Fibroblast of the conjunctiva (primary cell): ENCODE results near the gene APBA2.

ENCODE experiments used
- DNase-seq: peaks from one replicate; pipeline ENCODE4 v3.0.0-alpha.2; 2010; ENCODE audit warnings: low read depth

APBA2 gene

GRCh38 chr15:28896951-28897350, 11.2 kb downstream of the APBA2 start:
- peak; percentile 57 for DNase-seq

GRCh38 chr15:28897861-28898585, 12.2 kb downstream of the APBA2 start:
- DNase-seq = no peak

- DNase-seq = no peak
Observed at GRCh38 chr15:28899061-28899738, 13.4 kb downstream of the APBA2 start.

DNA sequence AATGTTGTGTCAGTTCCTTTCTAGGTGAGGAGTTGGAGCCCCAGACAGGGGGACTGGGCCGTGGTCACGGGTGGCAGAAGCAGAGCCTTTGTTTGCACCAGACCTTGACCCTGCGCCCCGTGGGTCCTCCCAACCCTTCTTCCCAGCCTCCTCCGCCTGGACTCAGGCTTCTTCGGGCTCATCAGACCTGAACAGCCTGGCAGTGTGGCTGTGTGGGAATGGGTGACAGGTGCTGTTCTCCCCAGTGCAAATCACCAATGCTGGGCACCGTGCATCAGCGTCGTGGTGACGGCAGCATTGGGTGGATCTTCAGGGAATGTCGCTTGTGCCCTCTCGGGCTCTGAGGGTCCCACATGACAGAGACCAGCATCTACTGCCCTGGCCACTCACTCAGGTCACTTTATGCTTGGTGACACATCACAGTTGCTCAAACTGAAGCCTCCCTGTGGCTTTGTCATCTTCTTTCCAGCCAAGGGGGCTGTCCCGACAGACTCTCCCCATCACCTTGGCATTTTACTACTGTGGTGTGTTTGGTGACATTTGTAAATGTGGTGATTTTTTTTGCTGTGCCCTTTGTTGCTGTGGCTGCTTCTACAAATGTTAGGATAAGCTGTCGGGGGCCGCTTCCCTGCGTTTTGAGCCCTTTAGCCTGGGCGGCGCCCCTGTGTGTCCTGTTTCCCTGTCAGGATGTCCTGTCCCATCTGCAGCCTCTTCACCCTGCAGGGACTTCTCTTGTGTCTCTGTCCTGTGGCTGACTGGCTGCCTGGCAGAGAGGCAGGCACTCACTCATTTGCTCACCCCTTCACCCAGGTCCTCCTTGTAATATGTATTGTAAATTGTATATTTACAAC, 14.5 kb downstream of the APBA2 start:
- DNase-seq = no peak

DNA sequence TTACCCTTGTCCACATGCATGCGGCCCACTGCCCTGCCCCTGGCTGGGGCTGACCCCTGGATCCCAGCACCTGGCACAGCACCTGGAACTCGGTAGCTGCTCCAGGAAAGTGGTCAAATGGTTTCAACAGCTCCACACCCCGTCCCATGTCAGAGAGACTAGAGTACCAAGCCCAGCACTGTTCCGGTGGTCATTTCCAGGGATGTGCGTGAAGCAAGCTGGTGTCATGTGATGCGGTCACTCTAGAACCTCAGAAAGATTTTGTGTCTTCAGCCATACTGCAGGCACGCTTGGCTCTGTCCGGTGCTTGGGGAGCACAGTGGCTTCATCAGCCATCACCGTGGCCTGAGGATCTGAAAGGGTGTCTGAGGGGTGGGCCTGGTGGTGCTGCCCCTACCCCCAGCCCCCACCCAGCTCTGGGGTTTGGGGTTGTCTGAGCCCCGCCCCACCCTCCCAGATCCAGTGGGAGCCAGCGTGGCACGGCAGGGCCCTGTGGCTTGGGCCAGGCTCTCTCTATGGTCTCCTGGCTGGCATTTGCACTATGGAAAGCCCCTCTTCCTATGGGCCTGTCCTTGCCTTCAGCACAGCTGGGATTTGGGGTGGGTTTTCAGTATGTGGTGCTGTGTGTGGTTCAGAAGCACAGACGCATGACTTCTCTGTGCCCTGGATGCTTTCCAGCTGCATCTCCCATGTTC, 15.3 kb downstream of the APBA2 start:
- no peak for DNase-seq

DNA sequence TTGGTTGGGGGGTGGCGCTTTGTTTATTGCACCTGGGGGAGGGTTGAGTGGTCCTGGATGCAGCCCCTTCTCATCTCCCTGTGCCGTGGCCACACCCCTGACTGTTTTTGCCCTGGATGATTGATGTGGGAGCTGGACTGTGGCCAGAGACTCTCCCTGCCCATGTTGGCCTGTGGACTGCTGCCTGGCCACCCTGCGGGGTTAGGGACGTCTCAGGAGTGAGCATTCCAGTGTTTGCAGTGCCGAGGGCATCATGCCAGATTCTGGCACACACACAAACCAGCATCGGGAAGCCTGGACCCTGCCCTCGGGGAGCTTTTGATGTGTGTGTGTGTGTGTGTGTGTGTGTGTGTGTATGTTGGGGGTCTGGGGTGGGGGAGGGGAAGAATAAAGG, 15.8 kb downstream of the APBA2 start:
- no peak for DNase-seq

DNA sequence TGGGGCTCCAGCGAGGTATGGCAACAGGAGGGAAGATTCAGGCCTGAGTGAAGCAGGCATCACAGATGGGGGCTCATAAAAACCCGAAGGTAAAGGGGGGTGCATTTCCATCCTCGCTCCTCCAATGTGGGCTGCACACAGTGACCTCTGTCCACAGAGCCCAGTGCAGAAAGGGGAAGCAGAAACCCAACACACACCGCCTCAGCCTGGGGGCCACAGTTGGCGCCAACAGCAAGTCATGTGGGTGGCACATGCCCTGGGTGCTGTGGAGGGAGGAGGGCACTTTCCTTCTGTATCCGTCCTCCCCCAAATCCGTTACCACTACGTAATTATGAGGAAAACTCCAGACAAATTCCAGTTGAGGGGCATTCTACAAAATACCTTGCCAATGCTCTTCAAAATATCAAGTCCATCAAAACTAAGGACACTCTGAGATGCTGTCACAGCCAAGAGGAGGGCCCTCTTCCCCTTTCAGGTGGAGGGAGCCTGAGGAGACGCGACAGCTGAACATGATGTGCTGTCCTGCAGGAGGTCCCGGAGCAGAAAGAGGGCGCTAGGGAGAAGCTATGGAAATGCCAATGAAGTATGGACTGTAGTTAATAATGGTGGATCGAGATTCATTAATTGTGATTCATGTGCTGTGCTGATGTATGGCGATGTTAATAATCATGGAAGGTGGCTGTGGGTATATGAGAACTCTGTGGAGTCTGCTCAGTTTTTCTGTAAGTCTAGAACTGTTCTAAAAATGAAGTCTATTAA, 16.4 kb downstream of the APBA2 start:
- DNase-seq = no peak

DNA sequence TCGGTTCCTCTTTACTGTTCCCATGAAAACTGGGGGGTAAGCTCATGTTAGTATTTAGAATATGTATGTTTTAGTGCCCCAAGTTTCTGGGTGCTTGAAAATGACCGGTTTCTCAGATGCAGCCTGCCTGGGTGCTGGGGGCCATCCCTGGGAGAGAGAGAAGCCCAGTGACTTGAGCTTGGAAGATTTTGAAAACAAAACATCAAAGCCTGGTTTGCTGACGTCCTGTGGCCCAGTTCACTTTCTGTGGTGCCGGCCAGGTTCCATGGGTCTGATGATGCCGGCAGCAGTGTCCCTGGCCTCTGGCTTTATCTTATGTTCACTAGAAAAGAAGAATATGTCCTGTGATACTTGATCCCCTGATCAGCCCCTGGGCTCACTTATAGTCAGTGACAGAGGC, 17.1 kb downstream of the APBA2 start:
- DNase-seq = no peak

DNA sequence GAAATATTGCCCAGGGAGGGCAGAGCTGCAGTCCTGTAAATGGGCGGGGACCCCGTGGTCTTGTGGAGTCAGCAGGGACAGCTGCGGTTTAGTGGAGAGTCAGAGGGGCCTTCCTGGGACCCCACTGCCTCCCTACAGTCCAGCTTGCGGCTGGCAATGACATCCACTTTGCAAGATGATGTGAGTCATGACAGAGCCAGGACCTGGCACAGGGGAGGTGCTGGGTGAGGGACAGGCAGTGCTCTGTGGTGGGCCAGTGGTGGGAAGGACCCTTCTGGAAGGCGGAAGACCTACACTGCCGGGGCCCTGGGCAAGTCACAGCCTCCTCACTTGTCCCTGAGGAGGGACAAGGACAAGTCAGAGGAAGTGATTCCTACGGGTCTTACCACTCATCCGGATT, 17.8 kb downstream of the APBA2 start:
- no peak for DNase-seq

DNA sequence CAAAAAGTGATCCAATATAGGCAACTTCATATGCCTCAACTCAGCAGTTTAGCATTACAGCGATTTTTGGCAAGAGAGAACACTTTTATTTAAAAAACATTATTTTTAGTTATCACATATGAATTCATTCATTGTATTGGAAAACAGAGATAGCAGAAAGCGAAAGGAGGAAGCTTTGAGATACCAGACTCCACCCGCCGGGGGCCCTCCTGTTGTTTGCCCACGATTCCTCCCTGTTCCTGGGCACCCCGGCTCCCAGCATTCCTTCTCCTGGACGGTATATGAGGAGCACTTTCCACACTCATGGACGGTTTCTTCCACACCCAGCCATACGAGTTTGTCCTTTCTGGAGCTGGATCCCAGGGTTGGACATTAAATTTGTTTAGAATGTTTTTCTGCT, 18.2 kb downstream of the APBA2 start:
- DNase-seq = no peak

- no peak for DNase-seq
Observed at GRCh38 chr15:28904541-28905315, 19.0 kb downstream of the APBA2 start.

DNA sequence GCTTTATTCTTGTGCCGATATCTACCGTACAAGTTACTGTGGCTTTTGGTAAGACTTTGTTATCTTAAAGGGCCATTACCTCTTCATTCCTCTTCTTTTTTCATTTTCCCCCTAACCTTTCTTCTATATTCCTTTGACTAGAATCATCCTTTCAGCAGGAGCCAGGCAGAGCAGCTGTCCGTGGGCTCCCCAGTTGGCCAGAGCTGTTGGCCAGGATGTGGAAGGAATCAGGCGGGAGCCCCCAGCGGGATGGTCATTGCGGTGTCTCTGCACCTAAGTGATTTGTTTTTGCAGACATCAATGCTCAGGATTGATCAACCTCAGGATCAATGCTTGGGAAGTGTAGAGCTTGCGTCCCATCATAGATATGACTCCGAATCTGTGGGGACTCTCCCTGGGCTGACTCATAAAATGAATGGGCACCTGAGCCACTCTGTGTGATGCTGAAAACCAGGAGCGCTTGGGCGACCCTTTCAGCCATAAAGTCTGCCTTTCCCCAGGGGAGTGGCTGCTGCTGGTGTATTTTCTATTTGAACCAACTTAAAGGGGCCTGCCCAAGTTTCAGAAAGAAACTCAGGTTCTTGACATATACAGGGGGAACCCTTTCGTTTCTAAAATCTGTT, 21.7 kb downstream of the APBA2 start:
- DNase-seq = no peak

DNA sequence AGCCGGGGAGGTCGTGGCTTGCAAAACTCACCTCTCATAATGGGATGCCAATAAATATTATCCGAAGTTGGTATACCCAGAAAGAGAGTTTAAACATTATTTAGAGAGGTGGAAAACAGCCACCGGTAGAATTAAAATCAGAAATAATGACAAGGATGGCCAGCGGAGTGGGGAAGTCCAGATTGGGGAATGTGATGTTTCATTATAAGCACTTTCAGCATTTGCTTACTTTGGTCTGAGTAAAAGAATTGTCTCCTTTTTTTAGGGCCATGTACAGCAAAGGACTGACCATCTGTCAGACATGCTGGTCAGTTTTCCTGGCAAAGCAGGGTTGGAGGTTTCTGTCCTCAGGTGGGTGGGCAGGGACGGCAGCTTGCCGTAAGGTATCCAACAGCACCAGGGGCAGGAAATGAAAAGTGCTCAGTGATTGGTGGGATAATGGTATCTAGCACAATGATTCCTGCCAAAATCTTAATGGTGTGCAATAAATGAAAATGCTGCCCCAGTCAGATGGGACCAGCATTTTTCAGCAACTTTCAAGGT, 24.3 kb downstream of the APBA2 start:
- no peak for DNase-seq

GRCh38 chr15:28911310-28911931, 25.6 kb downstream of the APBA2 start:
- no peak for DNase-seq

DNA sequence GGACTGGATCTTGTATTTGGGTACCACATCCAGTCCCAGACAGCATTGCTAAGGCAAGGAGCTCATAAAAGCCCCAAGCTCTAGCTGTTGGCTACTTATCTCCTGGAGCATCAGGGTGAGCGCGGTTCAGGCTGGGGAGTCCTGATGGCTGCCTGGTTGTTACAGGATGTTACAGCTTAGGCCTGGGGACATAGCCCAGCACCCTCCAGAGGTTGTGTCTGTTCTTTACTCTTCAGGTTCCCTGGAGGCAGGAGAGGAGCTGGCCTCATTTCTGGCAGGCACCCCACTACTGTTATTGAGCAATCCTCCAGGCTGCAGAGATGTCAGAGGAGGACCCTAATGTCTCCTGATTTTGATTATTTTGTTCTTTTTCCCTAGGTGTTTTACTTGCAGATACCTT, 26.6 kb downstream of the APBA2 start:
- DNase-seq = no peak

DNA sequence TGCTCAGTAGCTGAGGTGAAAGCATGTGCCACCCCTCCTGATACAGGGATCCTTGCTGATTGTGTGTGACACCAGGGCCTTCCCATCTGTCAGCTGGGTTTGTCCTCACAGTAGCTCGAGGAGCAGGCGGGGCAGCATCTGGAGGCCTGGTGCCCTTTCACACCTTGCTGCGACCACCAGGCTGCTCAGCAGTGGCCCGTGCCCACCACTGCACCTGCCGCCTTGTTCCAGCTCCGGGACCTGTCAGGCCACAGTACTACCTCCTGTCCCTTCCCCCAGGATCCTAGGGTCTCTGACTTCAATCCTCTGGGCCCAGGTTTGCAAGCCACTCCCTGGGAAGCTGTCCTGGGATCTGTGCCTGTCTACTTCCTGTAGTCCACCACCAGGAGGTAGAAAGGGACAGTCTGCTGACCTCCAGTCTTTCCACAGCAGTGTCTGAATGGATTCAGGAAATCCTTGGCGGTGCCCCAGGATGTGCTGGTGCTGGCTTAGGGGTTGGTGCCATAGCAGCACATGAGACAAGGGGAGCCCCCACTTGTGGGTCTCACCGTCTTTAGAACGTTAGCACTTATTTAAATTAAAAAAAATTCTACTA, 27.5 kb downstream of the APBA2 start:
- no peak for DNase-seq

DNA sequence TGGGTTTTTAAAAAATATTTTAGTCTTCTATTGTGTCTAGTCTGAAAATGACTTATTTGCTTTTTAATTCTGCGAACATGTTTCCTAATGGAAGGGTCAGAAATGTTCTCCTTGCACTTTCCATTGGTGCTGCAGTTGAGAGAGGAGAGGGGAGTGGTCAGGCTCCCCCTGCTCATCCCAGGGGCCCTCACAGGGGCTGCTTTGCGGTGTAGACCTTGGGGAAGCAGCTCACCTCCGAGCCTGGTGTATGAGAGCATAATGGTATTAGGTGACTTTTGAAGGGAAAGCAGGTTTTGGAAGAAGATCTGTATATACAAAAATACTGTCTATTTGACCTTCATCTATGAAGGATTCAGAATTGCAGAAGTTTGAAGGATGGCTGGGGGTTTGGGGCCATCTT, 28.3 kb downstream of the APBA2 start:
- no peak for DNase-seq

- DNase-seq = no peak
Observed at GRCh38 chr15:28914483-28915023, 28.8 kb downstream of the APBA2 start.
